NB4 (cell line): ENCODE measurements around the gene PSMD3.

Experiments used
- DNase-seq: peaks from one replicate; pipeline ENCODE4 v3.0.0; 2010; ENCODE audit warnings: low read depth
- H3K4me3 ChIP-seq: one replicate; pipeline ENCODE4 v1.5.1; 2011; ENCODE audit warnings: mild to moderate bottlenecking, low read depth, low read length, moderate library complexity
- CTCF ChIP-seq: IDR thresholded peaks from one replicate; pipeline ENCODE4 v1.5.1; 2012; ENCODE audit warnings: low read depth, low read length
- MAX ChIP-seq: IDR thresholded peaks from 2 replicates; pipeline ENCODE4 v1.6.1; 2011; ENCODE audit warnings: low read depth, low read length
- MYC ChIP-seq: IDR thresholded peaks from 2 replicates; pipeline ENCODE4 v1.6.1; 2011; ENCODE audit warnings: low read depth, low read length
- POLR2A ChIP-seq: IDR thresholded peaks from 2 replicates; pipeline ENCODE4 v1.6.1; 2011; ENCODE audit warnings: mild to moderate bottlenecking; ENCODE audit not compliant: insufficient read length; ENCODE audit errors: extremely low read depth

PSMD3 gene

GRCh38 chr17:39938140-39938869 is 42.3 kb upstream of the PSMD3 start:
- no peak overlapping the region for H3K4me3 ChIP-seq
- no peak for TF ChIP-seq MAX
- no peak for TF ChIP-seq MYC
- no peak for TF ChIP-seq POLR2A
- TF ChIP-seq CTCF, result no peak
- no peak for DNase-seq

GRCh38 chr17:39939106-39939505 is 41.5 kb upstream of the PSMD3 start:
- no peak overlapping the region for H3K4me3 ChIP-seq
- DNase-seq, result no peak
- no peak for TF ChIP-seq CTCF
- no peak for TF ChIP-seq MYC
- no peak for TF ChIP-seq POLR2A
- TF ChIP-seq MAX, result no peak

GRCh38 chr17:39939588-39940419 is 40.8 kb upstream of the PSMD3 start:
- TF ChIP-seq MYC, result no peak
- no peak for TF ChIP-seq MAX
- TF ChIP-seq POLR2A, result no peak
- peak; percentile 90 for TF ChIP-seq CTCF
- no peak overlapping the region for H3K4me3 ChIP-seq
- peak; percentile 79 for DNase-seq

- DNase-seq, result no peak
- TF ChIP-seq POLR2A (no peak), MAX (no peak), MYC (no peak)
- no peak overlapping the region for H3K4me3 ChIP-seq
These were observed 36.8 kb upstream of the PSMD3 start for GRCh38 chr17:39943702-39944392.

GRCh38 chr17:39944393-39944711 is 36.3 kb upstream of the PSMD3 start:
- no peak for DNase-seq
- TF ChIP-seq MAX (no peak), CTCF (no peak), MYC (no peak), POLR2A (no peak)
- H3K4me3 ChIP-seq, result no peak overlapping the region
